Measurements from ENCODE around the gene MPI.
"Not testable (repeated sequence)": the region's sequence is repeated elsewhere in the genome, so short reads cannot be mapped to it uniquely, and the experiment has no call there.

Gene MPI

DNA sequence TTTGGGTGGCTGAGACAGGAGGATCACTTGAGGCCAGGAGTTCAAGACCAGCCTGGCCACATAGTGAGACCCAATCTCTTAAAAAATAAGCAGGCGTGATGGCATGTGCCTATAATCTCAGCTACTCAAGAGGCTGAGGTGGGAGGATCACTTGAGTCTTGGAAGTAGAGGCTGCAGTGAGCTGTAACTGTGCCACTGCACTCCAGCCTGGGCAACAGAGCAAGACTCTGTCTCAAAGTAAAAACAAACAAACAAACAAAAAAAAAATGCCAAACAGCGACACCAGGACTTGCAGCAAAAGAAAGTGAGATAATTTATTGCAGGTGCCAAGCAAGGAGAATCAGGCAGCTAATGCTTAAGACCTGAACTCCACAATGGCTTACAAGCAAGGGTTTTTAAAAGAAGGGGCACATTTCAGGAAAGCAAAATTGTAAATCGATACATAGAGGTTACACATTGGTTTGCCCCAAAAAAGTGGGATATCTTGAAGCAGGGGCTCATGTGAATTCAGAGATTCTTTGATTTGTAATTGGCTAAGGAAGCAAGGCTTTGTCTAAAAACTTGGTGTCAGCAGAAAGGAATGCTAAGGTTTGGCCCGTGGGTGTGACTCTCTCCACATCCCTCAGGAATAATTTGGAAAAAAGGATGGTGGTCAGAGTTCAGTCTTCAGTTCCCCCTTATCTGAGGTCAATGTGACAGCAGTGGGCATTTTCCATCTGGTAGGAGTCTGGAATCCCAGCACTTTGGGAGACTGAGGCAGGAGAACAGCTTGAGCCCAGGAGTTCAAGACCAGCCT, 5.2 kb upstream of the MPI start:
- Histone ChIP-seq H3K4me1 (ENCODE audit: control insufficient read depth, insufficient read depth, low read length) (peaks cover 19% of the 10 kb centered on the region), H3K36me3 (ENCODE audit: insufficient read depth, low read length) (no peaks in the 10 kb centered on the region), H3K4me3 (ENCODE audit: low read length) (no peak overlapping the region), H3K4me2 (ENCODE audit: low read length) (no peak overlapping the region), H3K27me3 (ENCODE audit: control insufficient read depth, insufficient read depth, low read length) (no peaks in the 10 kb centered on the region), H3K9me3 (replicated peaks; ENCODE audit: low read length) (no peaks in the 10 kb centered on the region), H3K9ac (ENCODE audit: low read depth, low read length) (no peak overlapping the region)

DNA sequence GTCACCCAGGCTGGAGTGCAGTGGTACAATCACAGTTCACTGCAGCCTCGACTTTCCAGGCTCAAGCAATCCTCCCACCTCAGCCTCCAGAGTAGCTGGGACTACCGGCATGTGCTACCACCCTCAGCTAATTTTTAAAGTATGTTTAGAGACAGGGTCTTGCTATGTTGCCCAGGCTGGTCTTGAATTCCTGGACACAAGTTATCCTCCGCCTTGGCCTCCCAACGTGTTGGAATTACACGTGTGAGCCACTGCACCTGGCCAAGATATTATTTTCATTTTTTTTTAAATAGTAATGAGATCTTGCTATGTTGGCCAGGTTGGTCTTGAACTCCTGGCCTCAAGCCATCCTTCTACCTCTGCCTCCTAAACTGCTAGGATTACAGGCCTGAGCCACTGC, 4.4 kb upstream of the MPI start:
- Histone ChIP-seq H3K9me3 (replicated peaks; ENCODE audit: low read length) (no peaks in the 10 kb centered on the region), H3K4me3 (ENCODE audit: low read length) (no peak overlapping the region), H3K4me1 (ENCODE audit: control insufficient read depth, insufficient read depth, low read length) (peaks cover 20% of the 10 kb centered on the region), H3K27me3 (ENCODE audit: control insufficient read depth, insufficient read depth, low read length) (no peaks in the 10 kb centered on the region), H3K4me2 (ENCODE audit: low read length) (no peak overlapping the region), H3K9ac (ENCODE audit: low read depth, low read length) (no peak overlapping the region), H3K36me3 (ENCODE audit: insufficient read depth, low read length) (no peaks in the 10 kb centered on the region)

DNA sequence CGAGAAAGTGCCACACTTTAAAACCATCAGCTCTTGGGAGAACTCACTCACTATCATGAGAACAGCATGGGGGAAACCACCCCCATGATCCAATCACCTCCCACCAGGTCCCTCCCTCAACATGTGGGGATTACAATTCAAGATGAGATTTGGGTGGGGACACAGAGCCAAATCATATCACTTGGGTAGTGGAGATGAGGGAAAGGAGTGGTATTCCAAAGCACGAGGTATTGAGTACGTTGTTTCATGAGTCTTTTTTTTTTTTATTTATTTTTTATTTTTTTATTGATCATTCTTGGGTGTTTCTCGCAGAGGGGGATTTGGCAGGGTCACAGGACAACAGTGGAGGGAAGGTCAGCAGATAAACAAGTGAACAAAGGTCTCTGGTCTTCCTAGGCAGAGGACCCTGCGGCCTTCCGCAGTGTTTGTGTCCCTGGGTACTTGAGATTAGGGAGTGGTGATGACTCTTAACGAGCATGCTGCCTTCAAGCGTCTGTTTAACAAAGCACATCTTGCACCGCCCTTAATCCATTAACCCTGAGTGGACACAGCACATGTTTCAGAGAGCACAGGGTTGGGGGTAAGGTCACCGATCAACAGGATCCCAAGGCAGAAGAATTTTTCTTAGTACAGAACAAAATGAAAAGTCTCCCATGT, 2.2 kb upstream of the MPI start:
- peaks cover 27% of the 10 kb centered on the region for H3K4me1 ChIP-seq (ENCODE audit: control insufficient read depth, insufficient read depth, low read length)
- not testable (repeated sequence) for H3K9me3 ChIP-seq (replicated peaks; ENCODE audit: low read length); H3K36me3 ChIP-seq (ENCODE audit: insufficient read depth, low read length); H3K4me3 ChIP-seq (ENCODE audit: low read length); H3K9ac ChIP-seq (ENCODE audit: low read depth, low read length); H3K4me2 ChIP-seq (ENCODE audit: low read length); H3K27me3 ChIP-seq (ENCODE audit: control insufficient read depth, insufficient read depth, low read length)

DNA sequence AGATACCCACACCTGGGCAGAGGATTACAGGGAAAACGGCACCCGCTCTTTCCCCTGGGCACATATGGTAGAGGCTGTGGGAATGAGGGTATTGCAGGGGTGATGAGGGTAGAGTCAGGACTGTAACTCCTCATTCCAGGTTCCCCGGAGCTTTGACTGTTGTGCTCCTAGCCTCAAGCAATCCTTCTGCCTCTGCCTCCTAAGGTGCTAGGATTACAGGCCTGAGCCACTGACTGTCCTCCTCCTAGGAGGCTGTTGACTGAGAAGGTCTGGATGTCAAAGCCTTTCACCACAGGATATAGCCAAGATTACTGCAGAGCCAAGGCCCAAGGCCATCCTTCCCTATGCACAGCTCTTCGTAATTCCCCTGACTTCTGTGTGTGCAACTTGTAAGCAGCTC, 1.1 kb upstream of the MPI start:
- Histone ChIP-seq H3K4me1 (ENCODE audit: control insufficient read depth, insufficient read depth, low read length) (peaks cover 27% of the 10 kb centered on the region), H3K36me3 (ENCODE audit: insufficient read depth, low read length) (peaks cover 19% of the 10 kb centered on the region), H3K4me3 (ENCODE audit: low read length) (no peak overlapping the region), H3K9me3 (replicated peaks; ENCODE audit: low read length) (no peaks in the 10 kb centered on the region), H3K27me3 (ENCODE audit: control insufficient read depth, insufficient read depth, low read length) (no peaks in the 10 kb centered on the region), H3K9ac (ENCODE audit: low read depth, low read length) (no peak overlapping the region), H3K4me2 (ENCODE audit: low read length) (no peak overlapping the region)

- peaks cover 22% of the 10 kb centered on the region for H3K4me1 ChIP-seq (ENCODE audit: control insufficient read depth, insufficient read depth, low read length)
- H3K9ac ChIP-seq (ENCODE audit: low read depth, low read length): peak overlapping the region; percentile 86
Measured at GRCh38 chr15:74889390-74889882, 406 bp upstream of the MPI start.

DNA sequence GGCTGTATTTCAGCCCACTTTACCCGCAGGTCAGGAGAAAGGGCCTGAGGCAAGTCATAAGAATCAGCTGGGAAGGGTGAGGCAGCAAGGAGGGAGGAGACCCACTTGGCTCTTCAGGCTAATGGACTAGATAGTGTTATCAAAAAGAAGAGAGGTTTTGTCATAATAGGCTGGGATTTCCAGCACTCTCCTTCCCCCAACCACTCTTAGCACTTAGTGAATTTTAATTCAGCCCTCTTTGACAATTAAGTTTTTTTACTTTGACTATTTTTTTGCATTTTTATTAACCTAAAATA, 771 bp downstream of the MPI start:
- no peaks in the 10 kb centered on the region for H3K9me3 ChIP-seq (replicated peaks; ENCODE audit: low read length)
- H3K9ac ChIP-seq (ENCODE audit: low read depth, low read length): peak overlapping the region; percentile 86
- no peaks in the 10 kb centered on the region for H3K27me3 ChIP-seq (ENCODE audit: control insufficient read depth, insufficient read depth, low read length)
- peak overlapping the region; percentile 91 for H3K4me3 ChIP-seq (ENCODE audit: low read length)
- H3K4me1 ChIP-seq (ENCODE audit: control insufficient read depth, insufficient read depth, low read length): peaks cover 14% of the 10 kb centered on the region
- H3K4me2 ChIP-seq (ENCODE audit: low read length): peak overlapping the region; percentile 81
- peaks cover 19% of the 10 kb centered on the region for H3K36me3 ChIP-seq (ENCODE audit: insufficient read depth, low read length)

More at GRCh38 chr15:74889390-74889882, 406 bp upstream of the MPI start:
- peak overlapping the region; percentile 91 for H3K4me3 ChIP-seq (ENCODE audit: low read length)
- peaks cover 19% of the 10 kb centered on the region for H3K36me3 ChIP-seq (ENCODE audit: insufficient read depth, low read length)
- H3K4me2 ChIP-seq (ENCODE audit: low read length): peak overlapping the region; percentile 81
- H3K27me3 ChIP-seq (ENCODE audit: control insufficient read depth, insufficient read depth, low read length): no peaks in the 10 kb centered on the region
- H3K9me3 ChIP-seq (replicated peaks; ENCODE audit: low read length): no peaks in the 10 kb centered on the region

GRCh38 chr15:74891469-74891868, 1.6 kb downstream of the MPI start:
- no peak overlapping the region for H3K4me2 ChIP-seq (ENCODE audit: low read length)
- peaks cover 14% of the 10 kb centered on the region for H3K4me1 ChIP-seq (ENCODE audit: control insufficient read depth, insufficient read depth, low read length)
- no peaks in the 10 kb centered on the region for H3K9me3 ChIP-seq (replicated peaks; ENCODE audit: low read length)
- H3K36me3 ChIP-seq (ENCODE audit: insufficient read depth, low read length): peaks cover 25% of the 10 kb centered on the region
- H3K9ac ChIP-seq (ENCODE audit: low read depth, low read length): no peak overlapping the region
- no peaks in the 10 kb centered on the region for H3K27me3 ChIP-seq (ENCODE audit: control insufficient read depth, insufficient read depth, low read length)
- H3K4me3 ChIP-seq (ENCODE audit: low read length): no peak overlapping the region

DNA sequence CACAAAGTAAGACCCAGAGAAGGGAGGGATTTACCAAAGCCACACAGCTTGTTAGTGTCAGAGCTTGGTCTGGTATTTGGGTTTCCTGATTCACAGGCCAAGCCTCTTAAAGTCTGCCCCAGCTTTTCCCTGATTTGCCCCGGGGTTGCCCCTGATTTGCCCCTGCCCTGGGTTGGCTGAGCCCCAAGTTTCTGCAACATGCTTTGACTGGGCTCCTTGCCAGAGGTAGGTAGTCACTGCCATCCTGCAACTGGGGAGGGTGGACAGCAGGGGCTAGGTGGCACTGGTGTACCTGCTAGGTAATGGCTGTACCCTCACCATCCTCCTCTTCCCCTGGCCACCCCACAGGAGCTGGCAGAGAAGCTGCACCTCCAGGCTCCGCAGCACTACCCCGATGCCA, 2.5 kb downstream of the MPI start:
- Histone ChIP-seq H3K27me3 (ENCODE audit: control insufficient read depth, insufficient read depth, low read length) (no peaks in the 10 kb centered on the region), H3K9me3 (replicated peaks; ENCODE audit: low read length) (no peaks in the 10 kb centered on the region), H3K9ac (ENCODE audit: low read depth, low read length) (no peak overlapping the region), H3K4me1 (ENCODE audit: control insufficient read depth, insufficient read depth, low read length) (peaks cover 14% of the 10 kb centered on the region), H3K36me3 (ENCODE audit: insufficient read depth, low read length) (peaks cover 25% of the 10 kb centered on the region), H3K4me3 (ENCODE audit: low read length) (no peak overlapping the region), H3K4me2 (ENCODE audit: low read length) (no peak overlapping the region)

DNA sequence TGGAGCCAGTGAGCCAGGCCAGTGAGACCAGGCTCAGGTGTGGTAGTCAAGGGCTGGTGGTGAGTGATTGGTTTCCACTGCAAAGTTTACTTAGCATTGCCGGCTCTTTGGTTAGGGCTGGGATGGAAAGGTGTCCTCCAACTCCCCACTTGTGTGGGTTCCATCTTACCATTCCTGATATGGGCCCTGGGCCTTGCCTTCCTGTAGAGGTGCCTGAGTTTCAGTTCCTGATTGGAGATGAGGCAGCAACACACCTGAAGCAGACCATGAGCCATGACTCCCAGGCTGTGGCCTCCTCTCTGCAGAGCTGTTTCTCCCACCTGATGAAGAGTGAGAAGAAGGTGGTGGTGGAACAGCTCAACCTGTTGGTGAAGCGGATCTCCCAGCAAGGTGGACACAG, 3.1 kb downstream of the MPI start:
- Histone ChIP-seq H3K4me2 (ENCODE audit: low read length) (no peak overlapping the region), H3K27me3 (ENCODE audit: control insufficient read depth, insufficient read depth, low read length) (no peaks in the 10 kb centered on the region), H3K4me1 (ENCODE audit: control insufficient read depth, insufficient read depth, low read length) (peaks cover 14% of the 10 kb centered on the region), H3K4me3 (ENCODE audit: low read length) (no peak overlapping the region), H3K9ac (ENCODE audit: low read depth, low read length) (no peak overlapping the region), H3K9me3 (replicated peaks; ENCODE audit: low read length) (no peaks in the 10 kb centered on the region), H3K36me3 (ENCODE audit: insufficient read depth, low read length) (peaks cover 30% of the 10 kb centered on the region)

DNA sequence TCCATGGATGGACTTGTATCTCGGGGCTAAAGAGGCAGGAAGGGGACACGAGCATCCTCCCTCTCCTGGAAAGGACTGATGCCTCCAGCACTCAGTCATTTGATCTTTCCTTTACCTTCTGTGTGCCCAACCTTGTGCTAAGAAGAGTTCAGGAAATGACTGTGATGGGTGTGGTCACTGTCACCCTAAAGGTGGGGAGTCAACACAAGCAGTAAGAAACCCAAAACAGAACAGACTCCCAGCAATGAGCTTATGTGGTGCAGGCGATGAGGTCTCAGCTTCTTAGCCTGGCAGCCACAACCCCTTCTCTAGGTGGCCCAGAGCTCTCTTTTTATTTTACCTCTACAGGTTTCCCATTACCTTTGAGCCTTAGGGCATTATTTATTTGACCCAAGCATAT, 3.8 kb downstream of the MPI start:
- Histone ChIP-seq H3K9ac (ENCODE audit: low read depth, low read length) (no peak overlapping the region), H3K27me3 (ENCODE audit: control insufficient read depth, insufficient read depth, low read length) (no peaks in the 10 kb centered on the region), H3K36me3 (ENCODE audit: insufficient read depth, low read length) (peaks cover 33% of the 10 kb centered on the region), H3K4me1 (ENCODE audit: control insufficient read depth, insufficient read depth, low read length) (peaks cover 14% of the 10 kb centered on the region), H3K4me2 (ENCODE audit: low read length) (no peak overlapping the region), H3K4me3 (ENCODE audit: low read length) (no peak overlapping the region), H3K9me3 (replicated peaks; ENCODE audit: low read length) (no peaks in the 10 kb centered on the region)

GRCh38 chr15:74894383-74894782, 4.5 kb downstream of the MPI start:
- peaks cover 40% of the 10 kb centered on the region for H3K36me3 ChIP-seq (ENCODE audit: insufficient read depth, low read length)
- H3K4me2 ChIP-seq (ENCODE audit: low read length); H3K9me3 ChIP-seq (replicated peaks; ENCODE audit: low read length); H3K9ac ChIP-seq (ENCODE audit: low read depth, low read length); H3K4me1 ChIP-seq (ENCODE audit: control insufficient read depth, insufficient read depth, low read length); H3K4me3 ChIP-seq (ENCODE audit: low read length); H3K27me3 ChIP-seq (ENCODE audit: control insufficient read depth, insufficient read depth, low read length): not testable (repeated sequence)

DNA sequence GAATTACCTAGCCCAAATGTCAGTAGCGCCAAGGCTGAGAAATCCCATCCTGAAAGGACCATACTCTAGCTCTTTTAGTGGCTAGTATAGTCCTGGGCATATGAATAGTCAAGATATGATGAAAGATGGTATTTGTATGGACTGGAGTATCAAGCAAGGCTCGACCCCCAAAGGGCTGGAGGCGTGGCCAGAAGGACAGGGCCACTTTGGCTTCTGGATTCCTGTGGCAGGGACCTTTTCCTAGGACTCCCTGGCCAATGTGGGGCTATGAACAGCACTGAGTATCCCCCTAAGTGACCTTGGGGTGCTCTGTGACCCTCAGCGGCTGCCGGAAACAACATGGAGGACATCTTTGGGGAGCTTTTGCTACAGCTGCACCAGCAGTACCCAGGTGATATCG, 6.0 kb downstream of the MPI start:
- no peak overlapping the region for H3K9ac ChIP-seq (ENCODE audit: low read depth, low read length)
- no peaks in the 10 kb centered on the region for H3K27me3 ChIP-seq (ENCODE audit: control insufficient read depth, insufficient read depth, low read length)
- H3K36me3 ChIP-seq (ENCODE audit: insufficient read depth, low read length): peaks cover 55% of the 10 kb centered on the region
- H3K4me2 ChIP-seq (ENCODE audit: low read length): no peak overlapping the region
- peaks cover 3% of the 10 kb centered on the region for H3K4me1 ChIP-seq (ENCODE audit: control insufficient read depth, insufficient read depth, low read length)
- no peaks in the 10 kb centered on the region for H3K9me3 ChIP-seq (replicated peaks; ENCODE audit: low read length)
- no peak overlapping the region for H3K4me3 ChIP-seq (ENCODE audit: low read length)

Measured in skeletal muscle satellite cell (primary cell).